ENCODE measurements around the gene FGF12.

Gene FGF12

GRCh38 chr3:192516820-192517219, 210.5 kb downstream of the FGF12 start:
- H3K36me3 ChIP-seq (ENCODE audit: low read length) = no peaks in the 10 kb centered on the region
- no peaks in the 10 kb centered on the region for H3K9me2 ChIP-seq (replicated peaks; ENCODE audit: insufficient read depth, low read length)
- H3K4me2 ChIP-seq (ENCODE audit: low read depth, low read length, poor library complexity, severe bottlenecking) = no peak overlapping the region
- H3K4me3 ChIP-seq (ENCODE audit: insufficient read depth, low read length, poor library complexity, severe bottlenecking) = no peak overlapping the region
- H3K27ac ChIP-seq (ENCODE audit: low read depth, low read length) = no peak overlapping the region
- no peak overlapping the region for H3K9ac ChIP-seq (ENCODE audit: low read length)
- H3K79me2 ChIP-seq (ENCODE audit: insufficient read depth, low read length) = no peaks in the 10 kb centered on the region
- no peak for TF ChIP-seq CTCF (IDR thresholded peaks at IDR 0.05; ENCODE audit: insufficient read depth, low read length, poor library complexity, severe bottlenecking)
- no peak for TF ChIP-seq EZH2phosphoT487 (conservative IDR thresholded peaks at IDR 0.05; ENCODE audit: low read length)
- H3K27me3 ChIP-seq (ENCODE audit: low read length) = no peaks in the 10 kb centered on the region
- H3F3A ChIP-seq (ENCODE audit: insufficient read depth) = no peaks in the 10 kb centered on the region
- H4K20me1 ChIP-seq (ENCODE audit: low read depth, low read length) = no peaks in the 10 kb centered on the region
- no peak overlapping the region for H2AFZ ChIP-seq (ENCODE audit: low read depth, low read length, severe bottlenecking)
- H3K9me3 ChIP-seq (ENCODE audit: insufficient read depth, low read length) = no peaks in the 10 kb centered on the region

GRCh38 chr3:192515664-192516045, 211.7 kb downstream of the FGF12 start:
- no peaks in the 10 kb centered on the region for H3K36me3 ChIP-seq (ENCODE audit: low read length)
- no peak overlapping the region for H2AFZ ChIP-seq (ENCODE audit: low read depth, low read length, severe bottlenecking)
- no peak overlapping the region for H3K9ac ChIP-seq (ENCODE audit: low read length)
- H3K9me3 ChIP-seq (ENCODE audit: insufficient read depth, low read length) = no peaks in the 10 kb centered on the region
- no peak overlapping the region for H3K27ac ChIP-seq (ENCODE audit: low read depth, low read length)
- no peaks in the 10 kb centered on the region for H3K27me3 ChIP-seq (ENCODE audit: low read length)
- H3K4me2 ChIP-seq (ENCODE audit: low read depth, low read length, poor library complexity, severe bottlenecking) = no peak overlapping the region
- H4K20me1 ChIP-seq (ENCODE audit: low read depth, low read length) = no peaks in the 10 kb centered on the region
- no peaks in the 10 kb centered on the region for H3K9me2 ChIP-seq (replicated peaks; ENCODE audit: insufficient read depth, low read length)
- no peaks in the 10 kb centered on the region for H3F3A ChIP-seq (ENCODE audit: insufficient read depth)
- no peak for TF ChIP-seq CTCF (IDR thresholded peaks at IDR 0.05; ENCODE audit: insufficient read depth, low read length, poor library complexity, severe bottlenecking)
- no peak for TF ChIP-seq EZH2phosphoT487 (conservative IDR thresholded peaks at IDR 0.05; ENCODE audit: low read length)
- H3K4me3 ChIP-seq (ENCODE audit: insufficient read depth, low read length, poor library complexity, severe bottlenecking) = no peak overlapping the region
- H3K79me2 ChIP-seq (ENCODE audit: insufficient read depth, low read length) = no peaks in the 10 kb centered on the region

GRCh38 chr3:192514754-192515663, 212.3 kb downstream of the FGF12 start:
- Histone ChIP-seq H3K4me3 (ENCODE audit: insufficient read depth, low read length, poor library complexity, severe bottlenecking) (no peak overlapping the region), H3K9me3 (ENCODE audit: insufficient read depth, low read length) (no peaks in the 10 kb centered on the region), H3K27me3 (ENCODE audit: low read length) (no peaks in the 10 kb centered on the region), H3K27ac (ENCODE audit: low read depth, low read length) (no peak overlapping the region), H4K20me1 (ENCODE audit: low read depth, low read length) (no peaks in the 10 kb centered on the region), H3F3A (ENCODE audit: insufficient read depth) (no peaks in the 10 kb centered on the region), H2AFZ (ENCODE audit: low read depth, low read length, severe bottlenecking) (no peak overlapping the region), H3K79me2 (ENCODE audit: insufficient read depth, low read length) (no peaks in the 10 kb centered on the region), H3K9me2 (replicated peaks; ENCODE audit: insufficient read depth, low read length) (no peaks in the 10 kb centered on the region), H3K9ac (ENCODE audit: low read length) (no peak overlapping the region), H3K36me3 (ENCODE audit: low read length) (no peaks in the 10 kb centered on the region), H3K4me2 (ENCODE audit: low read depth, low read length, poor library complexity, severe bottlenecking) (no peak overlapping the region)
- TF ChIP-seq EZH2phosphoT487 (conservative IDR thresholded peaks at IDR 0.05; ENCODE audit: low read length) = no peak
- TF ChIP-seq CTCF (IDR thresholded peaks at IDR 0.05; ENCODE audit: insufficient read depth, low read length, poor library complexity, severe bottlenecking) = no peak

Data from SU-DHL-6 (cell line).